Hematopoietic multipotent progenitor cell (in vitro differentiated cells): ENCODE results near the gene REEP1. TPM values are rescaled to one million over a fixed set of nuclear protein-coding genes. Genes with fewer than 3 reads are reported as not detected.

Experiments
- DNase-seq, 3 donors: peaks; one replicate each; pipeline ENCODE4 v3.0.0-alpha.2; 2011 to 2015; ENCODE audit warnings: low read depth in 2 of 3, low spot score in 2 of 3
- total RNA-seq: library from RNA; depleted of rRNA; stranded (reverse); fragments of >200 nt; gene quantifications from one replicate; pipeline ENCODE4 v1.2.3, GENCODE V29; 2012

Gene REEP1
- total RNA-seq, 1 donor, result under 0.01 TPM

- no peak for DNase-seq
Observed at GRCh38 chr2:86308356-86308755, 29.1 kb downstream of the REEP1 start.

GRCh38 chr2:86307431-86307830 is 30.0 kb downstream of the REEP1 start:
- no peak for DNase-seq

- no peak for DNase-seq
Observed at GRCh38 chr2:86305915-86306254, 31.5 kb downstream of the REEP1 start.

GRCh38 chr2:86305195-86305914 is 32.1 kb downstream of the REEP1 start:
- DNase-seq, result no peak

- DNase-seq, result no peak
Observed at GRCh38 chr2:86304416-86304815, 33.0 kb downstream of the REEP1 start.

- DNase-seq, result no peak
Observed at GRCh38 chr2:86302320-86302719, 35.1 kb downstream of the REEP1 start.

GRCh38 chr2:86301711-86302202 is 35.7 kb downstream of the REEP1 start:
- no peak for DNase-seq

- DNase-seq, result peak in 1 of 3 donors; percentile 4
Observed at GRCh38 chr2:86301009-86301408, 36.4 kb downstream of the REEP1 start.

GRCh38 chr2:86300496-86300895 is 36.9 kb downstream of the REEP1 start:
- DNase-seq, result no peak

- DNase-seq, result no peak
Observed at GRCh38 chr2:86298411-86299390, 38.7 kb downstream of the REEP1 start.

GRCh38 chr2:86297382-86298147 is 39.9 kb downstream of the REEP1 start:
- DNase-seq, result peak in 2 of 3 donors; percentile 5 to 32

GRCh38 chr2:86296947-86297346 is 40.5 kb downstream of the REEP1 start:
- no peak for DNase-seq

GRCh38 chr2:86295066-86295465 is 42.4 kb downstream of the REEP1 start:
- DNase-seq, result no peak

- no peak for DNase-seq
Observed at GRCh38 chr2:86293612-86294011, 43.8 kb downstream of the REEP1 start.

GRCh38 chr2:86292571-86293515 is 44.6 kb downstream of the REEP1 start:
- DNase-seq, result no peak

GRCh38 chr2:86291328-86291662 is 46.1 kb downstream of the REEP1 start:
- no peak for DNase-seq

GRCh38 chr2:86290596-86291327 is 46.7 kb downstream of the REEP1 start:
- DNase-seq, result no peak

- DNase-seq, result no peak
Observed at GRCh38 chr2:86286516-86286915, 50.9 kb downstream of the REEP1 start.

GRCh38 chr2:86285981-86286380 is 51.4 kb downstream of the REEP1 start:
- no peak for DNase-seq
